ENCODE results near the gene DCLK1.
A peak's percentile ranks its signal among the peaks of the same experiment; 100 is the strongest.

Gene DCLK1

GRCh38 chr13:35722458-35723052, 408.6 kb downstream of the DCLK1 start:
- H2BK15ac ChIP-seq (replicated peaks; ENCODE audit: low read depth) = no peak overlapping the region
- H3K4ac ChIP-seq (ENCODE audit: low read depth, low read length) = no peak overlapping the region
- no peak overlapping the region for H4K5ac ChIP-seq (ENCODE audit: low read length)
- no peak overlapping the region for H3K4me2 ChIP-seq (ENCODE audit: low read length)
- H4K8ac ChIP-seq (ENCODE audit: low read depth, low read length) = no peak overlapping the region
- H2AK5ac ChIP-seq (ENCODE audit: low read length) = no peak overlapping the region
- H3K18ac ChIP-seq (ENCODE audit: low read length) = no peak overlapping the region
- no peak overlapping the region for H2BK5ac ChIP-seq (ENCODE audit: low read length)
- no peak overlapping the region for H3K56ac ChIP-seq (ENCODE audit: low read length)
- no peaks in the 10 kb centered on the region for H3K79me2 ChIP-seq (ENCODE audit: control insufficient read depth, insufficient read depth, low read length)
- H3K4me1 ChIP-seq (ENCODE audit: control insufficient read depth, low read depth, low read length) = no peaks in the 10 kb centered on the region
- H3K9ac ChIP-seq (ENCODE audit: low read length) = no peak overlapping the region
- H3K23ac ChIP-seq (ENCODE audit: low read length) = no peak overlapping the region
- DNase-seq = no peak
- no peak overlapping the region for H3K4me3 ChIP-seq (ENCODE audit: low read length)
- H2BK120ac ChIP-seq (ENCODE audit: low read depth, low read length) = no peak overlapping the region
- H3K36me3 ChIP-seq (ENCODE audit: control insufficient read depth, insufficient read depth, low read length) = no peaks in the 10 kb centered on the region
- WGBS (ENCODE audit: extremely low coverage, insufficient coverage, low lambda C conversion rate) = no CpG with 5 or more reads among the region's 9 CpGs
- H3K79me1 ChIP-seq (ENCODE audit: low read length) = no peaks in the 10 kb centered on the region
- no peaks in the 10 kb centered on the region for H3K27me3 ChIP-seq (ENCODE audit: insufficient read depth, low read length, poor library complexity)
- H3K27ac ChIP-seq (ENCODE audit: low read depth, low read length) = no peak overlapping the region

GRCh38 chr13:35720690-35721554, 410.3 kb downstream of the DCLK1 start:
- H3K4me2 ChIP-seq (ENCODE audit: low read length) = no peak overlapping the region
- H3K56ac ChIP-seq (ENCODE audit: low read length) = no peak overlapping the region
- H4K5ac ChIP-seq (ENCODE audit: low read length) = no peak overlapping the region
- H2BK5ac ChIP-seq (ENCODE audit: low read length) = no peak overlapping the region
- H3K9ac ChIP-seq (ENCODE audit: low read length) = no peak overlapping the region
- no peaks in the 10 kb centered on the region for H3K79me1 ChIP-seq (ENCODE audit: low read length)
- no peak overlapping the region for H2AK5ac ChIP-seq (ENCODE audit: low read length)
- peak; percentile 84 for DNase-seq
- no peak overlapping the region for H4K8ac ChIP-seq (ENCODE audit: low read depth, low read length)
- no peak overlapping the region for H3K18ac ChIP-seq (ENCODE audit: low read length)
- no CpG with 5 or more reads among the region's 21 CpGs for WGBS (ENCODE audit: extremely low coverage, insufficient coverage, low lambda C conversion rate)
- H3K4me1 ChIP-seq (ENCODE audit: control insufficient read depth, low read depth, low read length) = no peaks in the 10 kb centered on the region
- no peaks in the 10 kb centered on the region for H3K27me3 ChIP-seq (ENCODE audit: insufficient read depth, low read length, poor library complexity)
- H3K4ac ChIP-seq (ENCODE audit: low read depth, low read length) = peak overlapping the region; percentile 6
- H3K79me2 ChIP-seq (ENCODE audit: control insufficient read depth, insufficient read depth, low read length) = no peaks in the 10 kb centered on the region
- H3K23ac ChIP-seq (ENCODE audit: low read length) = no peak overlapping the region
- H2BK120ac ChIP-seq (ENCODE audit: low read depth, low read length) = no peak overlapping the region
- no peak overlapping the region for H3K27ac ChIP-seq (ENCODE audit: low read depth, low read length)
- H3K4me3 ChIP-seq (ENCODE audit: low read length) = no peak overlapping the region
- H3K36me3 ChIP-seq (ENCODE audit: control insufficient read depth, insufficient read depth, low read length) = no peaks in the 10 kb centered on the region
- H2BK15ac ChIP-seq (replicated peaks; ENCODE audit: low read depth) = no peak overlapping the region

DNA sequence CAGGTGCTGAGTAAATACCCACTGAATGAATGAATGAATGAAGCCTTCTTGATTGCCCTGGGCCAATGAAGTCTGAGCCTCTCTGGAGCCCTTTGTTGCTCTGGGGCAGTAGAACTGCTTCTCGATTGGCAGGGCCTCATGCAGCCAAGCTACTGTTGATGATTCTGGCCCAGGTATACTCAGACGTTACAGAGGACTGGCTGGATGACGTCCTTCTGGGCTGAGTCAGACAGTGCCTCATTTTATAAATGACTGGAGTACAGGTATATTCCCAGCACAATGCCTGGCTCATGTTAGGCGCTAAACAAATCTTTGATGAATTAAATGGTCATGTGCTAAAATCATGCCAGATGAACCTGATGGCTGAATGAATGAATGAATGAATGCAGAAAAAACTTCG, 410.9 kb downstream of the DCLK1 start:
- H3K18ac ChIP-seq (ENCODE audit: low read length) = no peak overlapping the region

More for the DNA sequence above, 410.9 kb downstream of the DCLK1 start:
- H2BK15ac ChIP-seq (replicated peaks; ENCODE audit: low read depth) = no peak overlapping the region
- H3K36me3 ChIP-seq (ENCODE audit: control insufficient read depth, insufficient read depth, low read length) = no peaks in the 10 kb centered on the region
- H3K27ac ChIP-seq (ENCODE audit: low read depth, low read length) = no peak overlapping the region
- H3K56ac ChIP-seq (ENCODE audit: low read length) = no peak overlapping the region
- H2BK5ac ChIP-seq (ENCODE audit: low read length) = no peak overlapping the region
- H4K5ac ChIP-seq (ENCODE audit: low read length) = no peak overlapping the region
- H3K23ac ChIP-seq (ENCODE audit: low read length) = no peak overlapping the region
- H3K79me2 ChIP-seq (ENCODE audit: control insufficient read depth, insufficient read depth, low read length) = no peaks in the 10 kb centered on the region
- H3K4me2 ChIP-seq (ENCODE audit: low read length) = no peak overlapping the region
- H3K79me1 ChIP-seq (ENCODE audit: low read length) = no peaks in the 10 kb centered on the region
- no peak overlapping the region for H3K4ac ChIP-seq (ENCODE audit: low read depth, low read length)
- no peak overlapping the region for H2BK120ac ChIP-seq (ENCODE audit: low read depth, low read length)
- no peak overlapping the region for H3K4me3 ChIP-seq (ENCODE audit: low read length)
- H4K8ac ChIP-seq (ENCODE audit: low read depth, low read length) = no peak overlapping the region
- H3K27me3 ChIP-seq (ENCODE audit: insufficient read depth, low read length, poor library complexity) = no peaks in the 10 kb centered on the region
- H2AK5ac ChIP-seq (ENCODE audit: low read length) = no peak overlapping the region
- no peaks in the 10 kb centered on the region for H3K4me1 ChIP-seq (ENCODE audit: control insufficient read depth, low read depth, low read length)
- H3K9ac ChIP-seq (ENCODE audit: low read length) = no peak overlapping the region
- no peak for DNase-seq
- WGBS (ENCODE audit: extremely low coverage, insufficient coverage, low lambda C conversion rate) = no CpG with 5 or more reads among the region's 5 CpGs

Data from mesendoderm (in vitro differentiated cells).